MM.1S (cell line): ENCODE results near the gene ESRRB.

Experiments
- DNase-seq: peaks from one replicate; pipeline ENCODE4 v3.0.0-alpha.2; 2015
- H2AFZ ChIP-seq: fragments of 300-600 bp; sonication (generic); 2 replicates; pipeline ENCODE4 v1.6.0; 2016; ENCODE audit warnings: antibody characterized with exemption, low read length
- H3F3A ChIP-seq: fragments of 300-600 bp; sonication (generic); 2 replicates; pipeline ENCODE4 v1.6.1; 2016; ENCODE audit warnings: mild to moderate bottlenecking, antibody characterized with exemption, low read length, moderate library complexity, mixed read lengths; ENCODE audit not compliant: insufficient read depth
- H3K27ac ChIP-seq: fragments of 300-600 bp; sonication (generic); 2 replicates; pipeline ENCODE4 v1.5.1; 2016; ENCODE audit warnings: mild to moderate bottlenecking, low read length
- H3K27me3 ChIP-seq: fragments of 300-600 bp; sonication (generic); replicated peaks from 2 replicates; pipeline ENCODE4 v1.6.0; 2016; ENCODE audit warnings: low read length; ENCODE audit not compliant: insufficient read depth
- H3K36me3 ChIP-seq: fragments of 300-600 bp; sonication (generic); replicated peaks from 2 replicates; pipeline ENCODE4 v1.6.1; 2016; ENCODE audit warnings: mild to moderate bottlenecking, low read length, mixed read lengths; ENCODE audit not compliant: insufficient read depth
- H3K4me1 ChIP-seq: fragments of 300-600 bp; sonication (generic); 2 replicates; pipeline ENCODE4 v1.6.1; 2016; ENCODE audit warnings: low read length, mixed read lengths
- H3K4me2 ChIP-seq: fragments of 300-600 bp; sonication (generic); 2 replicates; pipeline ENCODE4 v1.6.0; 2016; ENCODE audit warnings: low read depth, low read length
- H3K4me3 ChIP-seq: fragments of 300-600 bp; sonication (generic); 2 replicates; pipeline ENCODE4 v1.5.1; 2016; ENCODE audit warnings: low read length, mixed read lengths
- H3K79me2 ChIP-seq: fragments of 300-600 bp; sonication (generic); 2 replicates; pipeline ENCODE4 v1.6.1; 2016; ENCODE audit warnings: mixed run types, low read length, mixed read lengths
- H3K9ac ChIP-seq: fragments of 300-600 bp; sonication (generic); 2 replicates; pipeline ENCODE4 v1.6.1; 2016; ENCODE audit warnings: low read length, mixed read lengths
- H3K9me2 ChIP-seq: fragments of 300-600 bp; sonication (generic); replicated peaks from 2 replicates; pipeline ENCODE4 v1.6.1; 2016; ENCODE audit warnings: mild to moderate bottlenecking, low read length, mixed read lengths; ENCODE audit not compliant: insufficient read depth
- H3K9me3 ChIP-seq: fragments of 300-600 bp; sonication (generic); replicated peaks from 2 replicates; pipeline ENCODE4 v1.6.1; 2016; ENCODE audit warnings: mild to moderate bottlenecking, low read length, mixed read lengths; ENCODE audit not compliant: insufficient read depth
- H4K20me1 ChIP-seq: fragments of 300-600 bp; sonication (generic); 2 replicates; pipeline ENCODE4 v1.6.1; 2016; ENCODE audit warnings: mild to moderate bottlenecking, low read length, moderate library complexity, mixed read lengths; ENCODE audit not compliant: insufficient read depth
- CTCF ChIP-seq: fragments of 300-600 bp; sonication (generic); IDR thresholded peaks from 2 replicates; pipeline ENCODE4 v1.5.1; 2016; ENCODE audit warnings: antibody characterized with exemption, low read length, mixed read lengths
- EZH2 ChIP-seq: fragments of 300-600 bp; sonication (generic); optimal IDR thresholded peaks from 2 replicates; pipeline ENCODE3; 2017; ENCODE audit warnings: low read depth, mild to moderate bottlenecking, antibody characterized with exemption, low read length, mixed read lengths
- EZH2phosphoT487 ChIP-seq: fragments of 300-600 bp; sonication (generic); IDR thresholded peaks from 2 replicates; pipeline ENCODE4 v1.6.1; 2018; ENCODE audit warnings: antibody characterized with exemption, low read length

The ESRRB gene

GRCh38 chr14:76336876-76337275 is 39.1 kb upstream of the ESRRB start:
- Histone ChIP-seq H3K79me2 (no peaks in the 10 kb centered on the region), H3K36me3 (no peaks in the 10 kb centered on the region), H3K9me2 (no peaks in the 10 kb centered on the region), H3K9me3 (no peaks in the 10 kb centered on the region), H3K9ac (no peak overlapping the region), H2AFZ (no peak overlapping the region), H3K27ac (no peak overlapping the region), H4K20me1 (no peaks in the 10 kb centered on the region), H3K4me1 (no peaks in the 10 kb centered on the region), H3F3A (no peaks in the 10 kb centered on the region), H3K4me3 (no peak overlapping the region), H3K4me2 (no peak overlapping the region), H3K27me3 (no peaks in the 10 kb centered on the region)
- no peak for TF ChIP-seq EZH2
- TF ChIP-seq EZH2phosphoT487 = no peak
- no peak for TF ChIP-seq CTCF
- DNase-seq = no peak

GRCh38 chr14:76337635-76338545 is 38.0 kb upstream of the ESRRB start:
- H3K4me2 ChIP-seq = no peak overlapping the region
- no peaks in the 10 kb centered on the region for H3K4me1 ChIP-seq
- no peak overlapping the region for H2AFZ ChIP-seq
- no peaks in the 10 kb centered on the region for H3K9me2 ChIP-seq
- TF ChIP-seq CTCF (no peak), EZH2phosphoT487 (no peak), EZH2 (no peak)
- DNase-seq = no peak
- no peak overlapping the region for H3K4me3 ChIP-seq
- no peaks in the 10 kb centered on the region for H3K36me3 ChIP-seq
- no peak overlapping the region for H3K27ac ChIP-seq
- no peaks in the 10 kb centered on the region for H3K27me3 ChIP-seq
- H3F3A ChIP-seq = no peaks in the 10 kb centered on the region
- no peak overlapping the region for H3K9ac ChIP-seq
- no peaks in the 10 kb centered on the region for H4K20me1 ChIP-seq
- H3K9me3 ChIP-seq = no peaks in the 10 kb centered on the region
- H3K79me2 ChIP-seq = no peaks in the 10 kb centered on the region

DNA sequence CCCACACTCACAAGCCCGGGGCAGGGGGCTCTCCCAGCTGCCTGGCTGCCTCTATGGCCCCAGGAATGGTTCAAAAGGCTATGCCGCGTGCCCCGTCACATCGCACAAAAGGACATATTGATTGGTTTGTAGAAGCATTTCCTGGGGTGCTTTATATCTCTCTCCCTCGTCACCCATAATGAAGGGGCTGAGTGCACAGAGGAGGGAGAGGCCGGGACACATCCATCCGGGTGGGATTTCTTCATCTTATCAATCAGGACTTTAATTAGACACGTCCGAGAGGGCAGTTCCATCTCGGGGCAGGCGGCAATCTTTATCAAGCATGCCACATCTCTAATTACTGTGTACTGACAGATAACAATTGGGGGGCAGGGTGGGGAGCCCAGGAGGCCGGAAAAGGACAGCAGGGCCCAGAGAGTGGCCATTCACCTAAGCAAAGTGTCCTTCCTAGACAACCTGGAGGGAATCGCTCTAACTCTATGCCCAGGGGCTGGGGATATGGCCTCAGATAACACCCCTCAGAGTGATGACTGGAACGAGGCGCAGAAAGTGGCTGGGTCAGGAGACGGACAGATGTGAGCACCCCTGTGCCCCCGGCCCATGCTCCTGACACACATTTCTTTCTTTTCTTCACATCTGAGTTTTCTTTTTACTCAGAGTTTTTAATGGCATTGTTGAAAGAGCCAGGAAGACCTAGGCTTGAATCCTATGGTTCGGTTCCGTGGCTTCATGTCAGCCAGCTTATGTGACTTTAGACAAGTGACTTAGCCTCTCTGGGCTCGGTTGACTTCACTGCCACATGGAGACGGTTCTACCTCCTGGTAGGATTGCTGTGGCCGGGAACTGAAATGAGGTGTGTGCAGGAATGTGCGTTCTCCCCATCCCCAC is 36.0 kb upstream of the ESRRB start:
- H3F3A ChIP-seq = no peaks in the 10 kb centered on the region
- no peak for DNase-seq
- H3K27ac ChIP-seq = no peak overlapping the region
- TF ChIP-seq EZH2 (no peak), EZH2phosphoT487 (no peak), CTCF (no peak)
- H3K4me3 ChIP-seq = no peak overlapping the region
- H3K36me3 ChIP-seq = no peaks in the 10 kb centered on the region
- no peak overlapping the region for H3K9ac ChIP-seq
- no peak overlapping the region for H3K4me2 ChIP-seq
- H4K20me1 ChIP-seq = no peaks in the 10 kb centered on the region
- H3K4me1 ChIP-seq = no peaks in the 10 kb centered on the region
- no peaks in the 10 kb centered on the region for H3K79me2 ChIP-seq
- no peaks in the 10 kb centered on the region for H3K9me2 ChIP-seq
- no peaks in the 10 kb centered on the region for H3K27me3 ChIP-seq
- no peak overlapping the region for H2AFZ ChIP-seq
- H3K9me3 ChIP-seq = no peaks in the 10 kb centered on the region
